KOPT-K1 (cell line): Measurements from ENCODE around the gene FGF7.
"Not testable (repeated sequence)": the region's sequence is repeated elsewhere in the genome, so short reads cannot be mapped to it uniquely, and the experiment has no call there.

Source experiments
- H3K27ac ChIP-seq: fragments of 200-600 bp; sonication (generic); 2 replicates; pipeline ENCODE4 v1.5.1; 2016; ENCODE audit warnings: antibody characterized with exemption, mild to moderate bottlenecking, low read depth, low read length; ENCODE audit not compliant: poor library complexity, severe bottlenecking
- H3K36me3 ChIP-seq: fragments of 200-600 bp; sonication (generic); 2 replicates; pipeline ENCODE4 v1.5.1; 2017; ENCODE audit warnings: antibody characterized with exemption, mild to moderate bottlenecking, low read length, moderate library complexity; ENCODE audit not compliant: insufficient read depth
- H3K9me3 ChIP-seq: fragments of 200-600 bp; sonication (generic); 2 replicates; pipeline ENCODE4 v1.5.1; 2017; ENCODE audit warnings: antibody characterized with exemption, low read length, mild to moderate bottlenecking; ENCODE audit not compliant: insufficient read depth, poor library complexity, severe bottlenecking

The FGF7 gene

GRCh38 chr15:49423021-49423420 lies at the start of gene FGF7:
FGF7 (plus strand) TSS chr15:49423242; CDS start chr15:49424298, 1,056 bp downstream.
- no peaks in the 10 kb centered on the region for H3K36me3 ChIP-seq
- no peaks in the 10 kb centered on the region for H3K9me3 ChIP-seq
- no peak within 1 kb of the TSS for H3K27ac ChIP-seq

- no peak overlapping the region for H3K27ac ChIP-seq
- no peaks in the 10 kb centered on the region for H3K9me3 ChIP-seq
- H3K36me3 ChIP-seq, result no peaks in the 10 kb centered on the region
These were observed 43.0 kb upstream of the FGF7 start for GRCh38 chr15:49379996-49380395.

- Histone ChIP-seq H3K27ac (no peak overlapping the region), H3K9me3 (no peaks in the 10 kb centered on the region), H3K36me3 (no peaks in the 10 kb centered on the region)
These were observed 42.1 kb upstream of the FGF7 start for GRCh38 chr15:49380912-49381311.

GRCh38 chr15:49382394-49382793 lies 40.6 kb upstream of the FGF7 start:
- Histone ChIP-seq H3K27ac (no peak overlapping the region), H3K36me3 (no peaks in the 10 kb centered on the region), H3K9me3 (no peaks in the 10 kb centered on the region)

GRCh38 chr15:49383266-49383665 lies 39.8 kb upstream of the FGF7 start:
- H3K9me3 ChIP-seq, result no peaks in the 10 kb centered on the region
- H3K36me3 ChIP-seq, result no peaks in the 10 kb centered on the region
- H3K27ac ChIP-seq, result no peak overlapping the region

- H3K27ac ChIP-seq, result no peak overlapping the region
- H3K36me3 ChIP-seq, result no peaks in the 10 kb centered on the region
- H3K9me3 ChIP-seq, result no peaks in the 10 kb centered on the region
These were observed 35.6 kb upstream of the FGF7 start for GRCh38 chr15:49387471-49387870.

GRCh38 chr15:49402515-49403296 lies 20.3 kb upstream of the FGF7 start:
- not testable (repeated sequence) for H3K9me3 ChIP-seq, H3K36me3 ChIP-seq, H3K27ac ChIP-seq

GRCh38 chr15:49406352-49407118 lies 16.5 kb upstream of the FGF7 start:
- no peaks in the 10 kb centered on the region for H3K36me3 ChIP-seq
- no peaks in the 10 kb centered on the region for H3K9me3 ChIP-seq
- H3K27ac ChIP-seq, result no peak overlapping the region

GRCh38 chr15:49410641-49411040 lies 12.4 kb upstream of the FGF7 start:
- H3K36me3 ChIP-seq, result no peaks in the 10 kb centered on the region
- H3K27ac ChIP-seq, result no peak overlapping the region
- H3K9me3 ChIP-seq, result no peaks in the 10 kb centered on the region

- no peaks in the 10 kb centered on the region for H3K9me3 ChIP-seq
- H3K36me3 ChIP-seq, result no peaks in the 10 kb centered on the region
- H3K27ac ChIP-seq, result no peak overlapping the region
These were observed 10.2 kb upstream of the FGF7 start for GRCh38 chr15:49412797-49413196.

- no peak overlapping the region for H3K27ac ChIP-seq
- H3K36me3 ChIP-seq, result no peaks in the 10 kb centered on the region
- no peaks in the 10 kb centered on the region for H3K9me3 ChIP-seq
These were observed 7.9 kb upstream of the FGF7 start for GRCh38 chr15:49415149-49415548.

GRCh38 chr15:49415638-49416037 lies 7.4 kb upstream of the FGF7 start:
- Histone ChIP-seq H3K27ac (no peak overlapping the region), H3K36me3 (no peaks in the 10 kb centered on the region)

GRCh38 chr15:49418811-49419210 lies 4.2 kb upstream of the FGF7 start:
- no peaks in the 10 kb centered on the region for H3K9me3 ChIP-seq
- no peak overlapping the region for H3K27ac ChIP-seq
- H3K36me3 ChIP-seq, result no peaks in the 10 kb centered on the region

More at GRCh38 chr15:49415638-49416037, 7.4 kb upstream of the FGF7 start:
- no peaks in the 10 kb centered on the region for H3K9me3 ChIP-seq

GRCh38 chr15:49421991-49422390 lies 1.1 kb upstream of the FGF7 start:
- no peaks in the 10 kb centered on the region for H3K36me3 ChIP-seq

GRCh38 chr15:49423901-49424550 lies 984 bp downstream of the FGF7 start:
- Histone ChIP-seq H3K9me3 (no peaks in the 10 kb centered on the region), H3K27ac (no peak overlapping the region), H3K36me3 (no peaks in the 10 kb centered on the region)

More at GRCh38 chr15:49421991-49422390, 1.1 kb upstream of the FGF7 start:
- H3K27ac ChIP-seq, result no peak overlapping the region
- H3K9me3 ChIP-seq, result no peaks in the 10 kb centered on the region
